ENCODE results near the gene PIWIL1. TPM values are rescaled to one million over a fixed set of nuclear protein-coding genes. Genes with fewer than 3 reads are reported as not detected.

PIWIL1 gene
- total RNA-seq (2014; rRNA removed; shearing (Covaris generic)) = not detected in 2 replicates
- not detected in 2 replicates for polyA plus RNA-seq (2015; cell fraction: cytosol; rRNA removed)
- not detected in 2 replicates for polyA plus RNA-seq (2015; cell fraction: nucleus; rRNA removed)

DNA sequence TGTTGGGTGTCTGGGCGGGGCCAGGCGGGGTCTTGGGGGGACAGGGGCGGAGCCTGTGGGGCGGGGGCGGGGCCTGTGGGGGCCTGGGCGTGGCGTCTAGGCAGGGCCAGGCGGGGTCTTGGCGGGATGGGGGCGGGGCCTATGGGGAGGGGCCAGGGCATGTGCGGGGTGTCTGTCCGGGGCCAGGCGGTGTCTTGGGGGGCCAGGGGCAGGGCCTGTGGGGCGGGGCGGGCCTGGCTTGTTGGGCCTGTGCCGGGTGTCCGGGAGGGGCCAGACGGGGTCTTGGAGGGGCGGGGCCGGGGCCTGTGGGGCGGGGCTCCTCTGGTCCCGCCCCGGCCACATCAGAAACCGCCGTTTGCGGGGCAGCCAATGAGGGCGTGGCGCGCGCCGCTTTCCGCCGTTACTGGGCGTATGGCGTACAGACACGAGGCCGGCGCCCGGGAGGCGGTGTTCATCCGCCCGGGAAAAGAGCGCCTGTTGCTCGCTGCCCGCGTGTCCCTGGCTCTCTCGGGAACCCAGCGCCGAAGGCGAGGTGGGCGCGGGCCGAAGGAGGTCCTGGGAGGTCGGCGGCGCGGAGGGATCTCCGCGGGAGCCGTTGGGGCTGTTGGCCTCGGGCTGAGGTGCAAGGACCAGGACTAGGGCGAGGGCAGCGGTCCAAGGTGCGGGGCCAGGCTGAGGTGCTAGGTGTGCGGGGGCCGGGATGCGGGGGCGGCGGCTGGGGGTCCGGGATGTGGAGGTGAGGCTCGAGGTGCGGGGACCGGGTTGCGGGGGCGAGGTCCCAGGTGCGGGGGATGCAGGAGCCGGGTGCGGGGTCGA, at the start of gene PIWIL1:
TSS of gene PIWIL1 (plus strand) at position 400 of the 816 bp plus-strand sequence. CDS start 4,705 bp downstream, outside the sequence.
- DNase-seq (ENCODE audit: low read depth) = no peak

DNA sequence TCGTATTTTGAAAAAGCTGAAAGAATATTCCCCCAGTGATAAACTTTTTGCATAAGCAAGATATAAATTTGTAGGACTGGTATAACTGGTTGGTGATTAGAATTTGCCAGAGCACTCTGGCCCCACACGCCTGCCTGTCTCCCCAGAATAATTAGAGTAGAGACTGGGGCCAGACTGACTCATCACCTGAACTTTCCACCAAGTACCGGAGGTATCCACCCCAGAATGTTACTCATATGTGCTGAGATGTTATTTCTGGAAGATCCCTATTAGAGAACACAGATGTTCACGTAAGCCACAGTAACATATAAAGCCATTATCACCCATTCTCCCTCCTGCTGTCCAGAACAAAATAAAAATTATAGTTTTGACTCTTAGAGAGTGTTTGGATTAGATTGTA, 49.5 kb upstream of the PIWIL1 start:
- no peak for DNase-seq (ENCODE audit: low read depth)

DNA sequence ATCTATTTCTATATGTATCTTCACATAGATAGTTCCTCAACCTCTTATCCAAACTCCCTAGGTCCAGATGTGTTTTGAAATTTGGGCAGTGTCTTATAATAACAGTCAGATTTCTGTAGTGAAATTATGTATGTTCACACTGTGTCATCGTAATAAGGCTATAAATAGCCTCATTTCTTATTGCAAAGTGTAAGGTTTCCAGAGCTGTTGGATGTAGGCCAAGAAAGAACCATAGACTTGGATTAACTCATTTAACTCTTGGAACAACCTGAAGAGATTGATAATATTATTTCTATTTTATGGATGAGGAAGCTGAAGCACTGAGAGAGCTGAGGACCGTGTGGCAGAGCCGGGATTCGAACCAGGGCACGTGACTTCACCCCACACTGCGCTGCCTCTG, 49.0 kb upstream of the PIWIL1 start:
- DNase-seq (ENCODE audit: low read depth) = no peak

DNA sequence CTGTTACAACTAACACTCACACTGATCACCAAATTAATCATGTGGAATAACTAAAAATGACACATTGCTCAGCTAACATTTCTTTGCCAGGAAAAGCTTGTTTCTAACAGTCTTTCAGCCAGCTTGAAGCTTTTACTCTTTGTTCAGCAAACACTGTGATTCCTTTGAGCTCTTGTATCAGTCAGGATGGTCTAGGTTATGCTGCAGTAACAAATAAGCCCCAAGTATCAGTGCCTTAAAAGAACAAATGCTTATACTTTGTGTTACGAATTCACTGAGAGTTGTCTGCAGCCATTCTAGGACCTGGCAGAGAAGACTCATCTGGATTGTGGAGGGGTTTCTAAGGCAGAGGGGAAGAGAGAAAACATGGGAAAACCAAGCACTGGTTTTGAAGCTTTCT, 47.6 kb upstream of the PIWIL1 start:
- no peak for DNase-seq (ENCODE audit: low read depth)

DNA sequence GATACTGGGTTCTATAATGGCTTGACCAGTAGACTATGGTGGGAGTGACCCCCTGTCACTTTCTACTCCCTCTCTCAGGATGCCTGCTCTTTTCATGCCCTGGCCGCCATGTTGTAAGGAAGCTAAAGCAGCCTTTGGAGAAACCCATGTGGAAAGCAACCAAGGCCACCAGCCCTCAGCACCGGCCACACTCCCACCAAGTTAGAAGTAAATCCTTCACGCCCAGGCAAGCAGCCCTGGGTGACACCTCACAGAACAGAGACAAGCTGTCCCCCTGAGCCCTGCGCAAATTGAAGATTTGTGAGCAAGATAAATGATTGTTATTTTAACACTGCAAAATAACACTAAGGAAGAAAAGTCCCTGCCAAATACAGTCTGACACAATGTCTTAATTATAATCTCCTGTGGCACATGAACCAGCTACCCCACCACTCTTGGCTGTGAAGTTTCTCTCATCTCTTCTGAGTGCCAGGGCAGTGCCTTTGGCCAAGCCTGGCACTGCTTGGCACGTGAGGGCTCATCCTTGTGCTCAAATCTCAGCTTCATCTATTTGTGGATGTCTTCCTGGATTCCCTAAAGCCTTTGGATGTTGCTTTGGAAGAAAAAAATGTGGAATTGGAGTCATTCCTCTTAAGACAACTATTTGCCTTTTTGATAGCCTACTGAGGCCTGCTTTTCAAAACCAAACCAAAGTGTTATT, 39.2 kb upstream of the PIWIL1 start:
- DNase-seq (ENCODE audit: low read depth) = no peak

DNA sequence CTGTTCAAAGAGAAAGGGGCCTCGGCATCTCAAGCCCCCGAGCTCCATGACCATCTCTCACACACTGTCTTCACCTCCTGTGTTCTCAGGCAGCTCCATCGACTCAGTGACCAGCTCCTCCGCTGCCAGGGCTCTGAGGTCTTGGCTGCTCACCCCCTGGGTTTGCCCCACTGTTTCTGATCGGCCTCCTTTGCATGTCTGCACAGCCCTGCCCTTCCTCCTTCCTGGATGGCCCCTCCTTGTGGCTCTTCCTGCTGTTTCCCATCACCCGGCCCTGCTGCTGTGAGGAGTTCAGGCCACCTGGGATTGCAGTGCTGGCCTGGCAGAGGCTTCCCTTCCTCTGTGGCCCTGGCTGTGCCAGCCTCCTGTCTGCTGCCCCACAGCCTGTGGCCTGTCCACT, 38.1 kb upstream of the PIWIL1 start:
- DNase-seq (ENCODE audit: low read depth) = no peak

DNA sequence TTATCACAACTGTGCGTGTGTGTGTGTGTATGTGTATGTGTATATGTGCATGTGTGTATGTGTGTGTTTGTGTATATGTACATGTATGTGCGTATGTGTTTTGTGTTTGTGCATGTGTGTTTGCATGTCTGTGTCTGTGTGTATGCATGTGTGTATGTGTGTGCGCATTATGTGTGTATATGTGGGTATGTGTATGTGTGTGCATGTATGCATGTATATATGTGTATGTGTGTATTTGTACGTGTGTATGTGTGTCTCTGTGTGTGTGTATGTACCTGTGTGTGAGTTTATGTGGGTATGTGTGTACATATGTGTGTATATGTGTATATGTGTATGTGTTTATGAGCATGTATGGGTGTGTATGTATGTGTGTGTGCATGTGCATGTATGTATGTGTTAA, 37.6 kb upstream of the PIWIL1 start:
- no peak for DNase-seq (ENCODE audit: low read depth)

DNA sequence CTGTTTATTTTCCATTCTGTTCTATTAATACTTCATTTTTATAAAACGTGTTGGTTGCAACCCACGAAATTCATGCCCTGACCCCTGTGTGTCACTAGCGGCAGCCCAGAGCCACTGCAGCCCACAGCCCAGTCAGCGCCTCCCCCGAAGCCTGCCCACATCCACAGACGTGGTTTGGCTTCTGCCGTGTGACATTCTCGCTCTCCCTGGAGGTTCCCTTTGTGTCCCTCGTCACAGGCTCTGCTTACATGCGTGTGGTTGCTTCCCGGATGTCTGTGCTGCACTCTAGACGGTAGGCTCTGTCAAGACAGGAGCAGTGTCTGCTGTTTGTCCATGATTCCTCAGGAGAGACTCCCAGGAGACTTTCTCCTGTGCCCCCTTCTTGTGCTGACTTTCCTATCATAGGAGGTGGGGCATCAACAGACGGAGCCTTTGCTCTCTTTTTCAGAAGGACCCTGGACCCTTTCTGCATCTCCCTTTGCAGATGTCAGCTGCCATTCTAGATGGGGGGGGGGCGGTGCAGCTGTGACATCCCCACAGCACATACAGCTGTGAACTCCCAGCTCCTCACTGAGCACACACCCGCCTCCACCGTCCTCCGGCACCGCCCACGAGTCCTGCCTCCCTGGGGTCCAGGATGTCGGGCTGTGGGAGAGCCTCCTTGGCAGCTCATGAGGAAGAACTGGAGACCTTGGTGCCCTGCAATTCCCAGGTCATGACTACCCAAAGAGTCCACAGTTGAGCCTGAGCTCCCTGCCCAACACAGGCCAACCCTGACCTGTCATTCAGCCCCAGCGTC, 36.8 kb upstream of the PIWIL1 start:
- DNase-seq (ENCODE audit: low read depth) = no peak

DNA sequence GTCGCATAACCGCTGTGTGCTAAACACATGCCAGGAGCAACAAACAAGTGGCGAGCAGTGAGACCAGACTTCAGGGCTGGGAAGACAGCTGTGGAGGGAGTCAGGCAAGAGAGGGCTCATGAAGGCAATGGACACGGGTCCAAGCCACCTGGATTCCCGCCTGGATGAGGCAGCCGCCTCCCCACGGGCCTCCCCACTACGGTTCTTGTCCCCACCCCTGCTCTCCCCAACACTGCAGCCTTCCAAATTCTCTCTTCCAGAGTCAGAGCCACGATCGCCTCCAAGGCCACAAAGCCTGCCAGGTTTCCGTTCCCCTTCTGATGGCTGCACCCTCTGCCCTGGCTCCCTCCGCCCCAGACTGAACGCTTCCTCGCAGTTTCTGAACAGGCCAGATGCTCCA, 36.1 kb upstream of the PIWIL1 start:
- no peak for DNase-seq (ENCODE audit: low read depth)

DNA sequence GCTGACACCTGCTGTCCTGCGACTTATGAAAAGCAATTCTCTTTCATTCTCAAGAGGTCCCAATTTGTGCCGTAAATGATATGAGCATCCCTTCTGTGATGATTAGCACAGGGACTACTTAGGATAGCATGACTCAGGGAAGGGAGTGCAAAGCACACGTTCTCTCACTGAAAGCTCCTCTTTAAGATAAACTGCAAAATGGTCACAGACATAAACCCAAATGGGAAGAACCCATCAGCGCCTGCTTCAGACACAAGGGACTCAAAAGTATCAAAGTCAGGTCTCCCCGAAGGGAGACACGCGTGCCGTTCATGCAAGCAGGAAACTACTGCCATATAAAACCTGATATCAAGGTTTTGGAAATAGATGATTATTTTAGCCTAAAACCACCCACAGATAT, 33.9 kb upstream of the PIWIL1 start:
- no peak for DNase-seq (ENCODE audit: low read depth)

DNA sequence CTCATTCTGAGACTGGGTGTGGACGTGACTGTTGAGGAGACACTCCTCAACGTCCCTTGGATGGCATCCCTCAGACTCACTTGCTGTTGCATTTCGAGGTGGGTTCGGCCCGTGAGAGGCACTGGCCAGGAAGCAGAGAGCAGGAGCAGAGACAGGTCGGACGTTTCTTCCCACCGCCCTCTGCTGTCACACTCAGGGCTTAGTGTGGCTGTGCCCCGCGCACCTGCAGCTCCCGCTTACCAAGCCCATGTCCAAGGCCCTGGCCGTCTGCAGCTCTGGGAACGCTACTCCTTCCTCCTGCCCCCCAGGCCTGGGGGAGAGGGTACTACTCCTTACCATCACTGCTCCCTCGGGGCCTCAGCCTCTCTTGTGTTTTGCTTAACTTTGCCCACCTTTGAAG, 29.8 kb upstream of the PIWIL1 start:
- no peak for DNase-seq (ENCODE audit: low read depth)

DNA sequence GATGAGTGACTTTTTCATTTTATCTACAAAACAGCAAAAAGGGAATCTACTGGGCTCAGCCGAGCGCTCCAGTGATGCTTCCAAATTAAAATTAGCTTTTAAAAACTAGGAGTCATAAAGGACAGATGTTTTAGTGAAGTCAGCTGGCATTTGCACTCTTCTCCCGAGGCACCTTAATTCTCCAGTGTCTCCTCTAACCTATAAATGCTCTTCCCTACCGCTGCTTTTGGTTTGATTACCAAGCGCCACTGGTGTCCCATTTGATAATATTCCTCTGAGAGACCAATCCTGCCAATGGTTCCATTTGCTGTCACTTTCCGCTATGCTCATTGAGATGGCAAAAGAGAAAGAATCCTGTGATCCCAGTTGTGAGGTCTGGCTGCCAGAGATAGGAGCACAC, 29.3 kb upstream of the PIWIL1 start:
- DNase-seq (ENCODE audit: low read depth) = no peak

DNA sequence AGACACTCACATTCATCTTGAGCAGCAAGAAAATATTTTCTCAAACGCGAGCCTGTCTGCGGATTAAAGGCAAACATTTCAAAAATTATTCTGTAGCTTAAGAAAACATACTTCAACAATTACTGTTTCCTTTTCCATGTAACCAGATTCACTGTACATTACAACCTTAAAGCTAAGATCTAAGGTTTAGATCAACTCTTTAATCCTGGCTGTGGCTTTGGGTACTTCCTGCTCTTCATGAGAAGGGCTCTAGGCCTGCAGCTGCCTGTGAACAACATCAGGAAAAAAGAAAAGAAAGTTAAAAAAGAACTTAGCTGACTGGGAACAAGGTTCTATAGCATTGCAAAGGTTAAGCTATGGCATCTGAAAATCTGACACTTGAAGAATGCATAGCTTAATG, 21.4 kb upstream of the PIWIL1 start:
- no peak for DNase-seq (ENCODE audit: low read depth)

DNA sequence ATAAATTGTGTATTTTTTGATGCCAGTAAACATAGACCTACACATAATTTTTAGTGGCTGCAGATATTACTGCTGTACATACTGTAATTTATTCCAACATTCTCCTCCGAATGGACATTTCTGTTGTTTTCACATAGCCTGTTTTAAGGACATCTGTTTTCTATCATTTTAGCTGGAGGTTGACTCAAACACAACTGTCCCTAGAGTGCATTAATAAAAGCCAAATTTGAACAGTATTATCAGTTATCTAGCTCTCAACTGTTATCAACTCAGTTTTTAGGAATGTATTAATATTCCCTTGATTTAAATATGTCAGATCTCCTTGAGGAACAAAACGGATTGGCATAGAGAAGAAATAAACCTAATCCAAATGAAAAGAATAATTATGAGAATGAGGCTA, 17.2 kb upstream of the PIWIL1 start:
- no peak for DNase-seq (ENCODE audit: low read depth)

DNA sequence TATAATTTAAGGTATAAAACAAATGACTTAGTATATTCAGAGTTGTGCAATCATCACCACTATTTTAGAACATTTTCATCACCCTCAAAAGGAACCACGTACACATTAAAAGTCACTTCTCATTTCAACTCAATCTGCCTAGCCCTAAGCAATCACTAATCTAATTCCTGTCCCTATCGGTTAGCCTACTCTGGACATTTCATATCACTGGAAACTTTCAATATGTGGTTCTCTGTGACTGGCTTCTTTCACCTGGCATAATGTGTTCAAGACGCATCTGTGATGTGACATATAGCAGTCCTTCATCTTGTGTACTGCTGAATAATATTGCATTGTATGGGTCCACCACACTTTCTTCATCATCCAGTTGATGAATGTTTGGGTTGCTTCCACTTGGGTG, 15.4 kb upstream of the PIWIL1 start:
- DNase-seq (ENCODE audit: low read depth) = no peak

DNA sequence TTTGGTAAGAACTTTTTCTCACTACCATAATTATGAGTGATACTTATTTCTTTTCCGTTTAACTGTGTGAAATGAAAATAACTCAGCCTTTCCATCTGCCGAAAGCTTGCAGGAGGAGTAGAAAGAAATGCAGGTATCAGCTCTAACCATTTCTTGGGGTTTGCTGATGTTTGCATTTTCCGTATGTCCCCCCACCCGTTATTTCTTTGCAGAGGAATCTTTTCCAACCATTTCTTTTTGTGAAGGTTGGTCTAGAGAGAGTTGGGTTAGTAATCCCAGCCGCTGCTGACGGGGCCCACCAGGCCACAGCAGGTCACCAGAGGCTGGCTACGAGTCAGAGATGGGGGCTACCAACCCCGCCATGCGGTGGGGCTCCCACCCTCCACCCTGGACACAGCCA, 7.0 kb upstream of the PIWIL1 start:
- DNase-seq (ENCODE audit: low read depth) = no peak

DNA sequence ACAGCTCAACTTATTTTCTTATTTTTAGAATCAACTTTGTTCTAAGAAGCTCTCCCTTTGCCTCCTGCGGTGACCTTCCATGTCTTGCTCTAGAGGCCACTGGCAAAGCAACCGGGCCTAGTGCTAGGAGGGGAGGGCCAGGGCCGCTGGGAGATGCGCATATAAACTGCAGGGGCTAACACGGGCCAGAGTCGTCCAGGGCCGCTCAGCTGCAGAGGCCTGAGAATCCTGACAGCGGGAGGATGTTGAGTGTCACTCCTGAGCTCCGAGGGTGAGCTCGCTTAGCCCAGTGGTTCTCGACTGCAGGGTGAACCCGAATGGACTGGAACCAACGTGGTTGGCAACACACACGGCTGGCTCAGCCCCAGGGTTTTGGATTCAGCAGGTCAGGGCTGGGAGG, 6.5 kb upstream of the PIWIL1 start:
- DNase-seq (ENCODE audit: low read depth) = no peak

DNA sequence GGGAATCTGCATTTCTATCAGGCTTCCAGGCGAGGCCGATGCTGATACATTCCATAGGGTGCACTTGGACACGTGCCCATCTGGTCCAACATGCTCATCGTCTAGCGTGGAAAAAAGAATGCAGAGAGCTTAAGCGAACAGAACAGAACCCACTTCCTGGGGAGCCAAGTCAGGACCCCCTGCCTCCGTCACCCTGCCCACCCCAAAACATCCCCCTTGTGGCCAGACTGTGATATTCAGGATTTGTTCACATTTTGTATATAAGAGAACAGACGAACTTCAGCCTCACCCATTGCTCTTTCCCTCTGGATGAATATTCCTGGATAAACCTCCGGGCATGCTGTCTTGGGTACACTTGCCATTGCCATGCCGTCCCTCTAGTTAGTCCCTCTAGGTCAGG, 4.3 kb upstream of the PIWIL1 start:
- no peak for DNase-seq (ENCODE audit: low read depth)

DNA sequence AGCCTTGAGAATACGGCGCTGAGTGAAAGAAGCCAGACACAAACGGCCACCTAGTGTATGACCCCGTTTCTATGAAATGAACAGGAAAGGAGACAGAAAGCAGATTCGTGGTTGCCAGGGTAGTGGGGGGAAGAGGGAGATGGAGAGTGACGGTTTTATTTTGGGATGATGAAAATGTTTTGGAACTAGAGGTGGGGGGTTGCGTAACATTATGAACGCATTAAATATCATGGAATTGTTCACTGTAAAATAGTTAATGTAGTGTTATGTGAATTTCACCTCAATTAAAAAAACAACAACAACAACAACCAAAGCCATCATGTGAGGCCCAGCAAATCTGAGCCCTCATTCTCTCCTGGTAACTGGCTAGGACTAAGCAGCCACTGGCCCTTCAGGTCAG, 3.3 kb upstream of the PIWIL1 start:
- DNase-seq (ENCODE audit: low read depth) = no peak

DNA sequence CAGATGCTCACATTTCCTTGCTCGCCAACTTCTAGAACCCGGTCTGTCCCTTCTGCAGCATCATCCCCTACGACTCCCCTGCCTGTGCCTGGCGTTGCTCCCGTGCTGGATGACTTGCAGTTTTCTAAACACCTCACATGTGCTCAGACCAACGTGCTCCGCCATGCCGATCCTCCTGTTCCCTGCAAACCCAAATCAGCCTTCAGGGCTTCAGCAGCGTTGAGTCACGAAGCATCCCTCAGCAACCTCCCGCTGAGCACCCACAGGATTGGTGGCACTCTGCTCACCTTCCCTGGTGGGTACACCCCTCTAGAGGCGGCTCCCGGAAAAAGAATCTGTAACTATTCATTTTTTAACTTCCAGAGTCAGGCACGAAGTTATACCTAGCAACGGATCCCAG, 2.8 kb upstream of the PIWIL1 start:
- DNase-seq (ENCODE audit: low read depth) = no peak

DNA sequence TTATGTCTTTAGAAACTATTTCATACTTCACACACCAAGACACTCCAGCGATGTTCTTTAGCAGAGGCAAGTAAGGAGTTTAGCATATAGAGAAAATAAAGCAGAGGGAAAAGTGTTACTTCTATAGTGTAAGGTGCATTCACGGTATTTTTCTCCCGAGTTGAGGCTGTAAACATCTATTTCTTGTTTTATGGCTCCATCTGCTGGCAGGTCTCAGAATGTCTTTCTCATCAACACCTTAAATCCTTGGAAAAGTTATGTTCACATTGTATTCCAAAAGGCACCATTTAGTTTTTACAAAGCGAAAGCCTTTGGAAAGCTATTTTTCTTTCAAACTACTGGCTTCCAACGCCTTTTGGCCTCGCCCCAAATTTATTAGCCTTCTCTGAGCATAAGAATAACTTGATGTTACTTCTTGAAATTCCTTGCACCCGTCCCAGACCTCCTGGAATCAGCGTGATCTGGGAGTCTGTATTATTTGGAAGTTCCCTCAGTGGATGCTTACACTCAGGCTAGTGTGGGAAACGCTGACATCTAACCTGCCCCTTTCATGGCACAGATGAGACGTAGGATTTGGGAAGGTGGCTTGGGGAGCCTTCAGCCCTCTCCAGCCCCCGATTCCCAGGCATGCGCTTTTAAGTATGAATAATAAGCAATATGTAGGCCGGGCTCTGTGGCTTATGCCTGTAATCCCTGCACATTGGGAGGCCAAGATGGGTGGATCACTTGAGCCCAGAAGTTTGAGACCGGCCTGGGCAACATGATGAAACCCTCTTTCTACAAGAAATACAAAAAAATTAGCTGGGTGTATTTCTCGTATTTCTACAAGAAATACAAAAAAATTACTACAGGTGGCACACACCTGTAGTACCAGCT, 1.9 kb upstream of the PIWIL1 start:
- peak; percentile 28 for DNase-seq (ENCODE audit: low read depth)

Measured in HT1080 (cell line).